Activated CD4-positive, alpha-beta T cell treated with anti-CD3 and anti-CD28 coated beads, Interleukin-2, amount 50 U/mL, for 4 hours (primary cell): ENCODE data around the gene RIPOR3.
"Not testable (repeated sequence)": the region's sequence is repeated elsewhere in the genome, so short reads cannot be mapped to it uniquely, and the experiment has no call there.

Experiments used
- DNase-seq, 2 experiments: peaks; one replicate each; pipeline ENCODE4 v3.0.0-alpha.2; 2020

Gene RIPOR3

DNA sequence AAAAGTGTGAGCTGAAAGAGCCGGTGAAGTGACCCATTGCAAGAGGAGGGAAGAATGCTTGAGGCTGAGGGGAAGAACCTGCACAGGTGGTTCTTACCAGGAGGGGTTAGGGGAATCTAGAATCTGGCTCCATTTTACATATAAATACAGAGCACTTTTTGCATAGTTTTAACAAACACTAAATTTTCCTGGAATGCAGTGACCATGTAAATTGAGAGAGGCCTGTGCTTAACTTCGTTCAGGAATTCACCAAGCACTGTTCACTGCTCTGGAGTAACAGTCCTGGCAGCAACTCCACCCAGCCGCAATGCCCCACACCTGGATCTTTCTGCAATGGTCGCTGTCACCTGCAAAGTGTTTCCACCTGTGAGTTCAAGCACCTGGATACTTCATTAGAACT is 13.2 kb upstream of the RIPOR3 start:
- no peak for DNase-seq

DNA sequence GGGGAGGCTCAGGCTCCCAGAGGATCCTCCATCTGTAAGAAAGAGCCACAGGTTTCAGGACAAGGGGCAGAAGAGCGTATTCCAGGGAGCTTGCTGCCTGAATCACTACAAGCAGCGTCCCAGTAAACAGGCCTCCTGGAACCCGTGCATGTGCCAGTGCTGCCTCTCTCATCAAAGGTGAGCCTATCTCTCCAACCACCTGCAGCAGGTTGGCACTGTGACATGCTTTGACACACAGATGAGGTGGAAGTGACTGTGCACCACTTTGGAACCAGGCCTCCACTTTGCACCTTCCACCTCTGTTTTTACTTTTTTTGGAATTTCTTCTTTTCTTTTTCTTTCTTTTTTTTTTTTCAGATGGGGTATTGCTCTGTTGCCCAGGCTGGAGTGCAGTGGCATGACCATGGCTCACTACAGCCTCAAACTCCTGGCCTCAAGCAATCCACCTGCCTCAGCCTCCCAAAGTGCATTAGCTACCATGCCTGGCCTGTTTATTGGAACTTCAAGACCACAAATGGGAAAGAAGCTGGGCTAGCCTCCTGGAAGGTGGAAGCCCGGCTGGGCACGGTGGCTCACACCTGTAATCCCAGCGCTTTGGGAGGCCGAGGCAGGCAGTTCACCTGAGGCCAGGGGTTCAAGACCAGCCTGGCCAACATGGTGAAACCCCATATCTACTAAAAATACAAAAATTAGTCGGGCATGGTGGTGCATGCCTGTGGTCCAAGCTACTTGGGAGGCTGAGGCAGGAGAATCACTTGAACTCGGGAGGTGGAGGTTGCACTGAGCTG is 12.5 kb upstream of the RIPOR3 start:
- DNase-seq = not testable (repeated sequence)

- no peak for DNase-seq
Observed at GRCh38 chr20:50701041-50701963, 10.0 kb upstream of the RIPOR3 start.

- DNase-seq = no peak
Observed at GRCh38 chr20:50699688-50700087, 8.3 kb upstream of the RIPOR3 start.

- not testable (repeated sequence) for DNase-seq
Observed at GRCh38 chr20:50698255-50698654, 6.9 kb upstream of the RIPOR3 start.

DNA sequence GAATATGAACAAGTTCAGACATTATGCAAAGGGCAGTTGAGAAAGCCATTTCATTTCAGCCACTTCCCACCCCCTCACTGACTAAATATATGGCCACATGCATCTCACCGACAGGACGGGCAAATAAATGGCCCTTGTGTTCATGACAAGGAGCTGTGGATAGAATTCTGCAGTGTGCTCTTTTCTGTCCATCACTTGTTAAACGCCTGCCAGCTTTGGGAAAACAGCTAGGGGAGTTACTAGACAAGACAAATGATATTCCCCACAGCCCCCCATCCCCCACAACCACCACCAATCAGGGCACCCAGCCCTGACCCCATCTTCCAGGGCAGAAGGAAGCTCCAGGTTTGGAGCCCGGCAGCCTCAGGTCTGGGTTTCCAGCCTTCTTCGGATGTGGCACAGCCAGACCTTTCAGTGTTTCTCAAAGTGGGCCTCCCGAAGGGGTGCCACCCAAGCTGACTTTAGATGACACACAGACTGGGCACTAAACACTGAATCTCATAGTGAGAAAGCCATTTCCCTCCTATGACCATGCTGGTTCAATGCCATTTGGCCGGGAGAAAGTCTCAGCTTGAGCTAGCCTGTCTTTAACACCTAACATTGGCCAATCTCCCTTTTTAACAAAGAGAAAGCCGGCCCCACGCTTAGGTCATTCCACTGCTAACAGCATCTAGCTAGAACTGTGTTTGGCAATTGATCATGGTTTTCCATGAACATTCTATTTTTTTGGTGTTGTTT is 4.0 kb upstream of the RIPOR3 start:
- no peak for DNase-seq

- no peak for DNase-seq
Observed at GRCh38 chr20:50694379-50695134, 3.2 kb upstream of the RIPOR3 start.

- DNase-seq = no peak
Observed at GRCh38 chr20:50693001-50693400, 1.7 kb upstream of the RIPOR3 start.

- no peak for DNase-seq
Observed at GRCh38 chr20:50692552-50692933, 1.2 kb upstream of the RIPOR3 start.

GRCh38 chr20:50691573-50692551 is 520 bp upstream of the RIPOR3 start:
- DNase-seq = no peak

- no peak for DNase-seq
Observed at GRCh38 chr20:50689864-50690649, 1.3 kb downstream of the RIPOR3 start.

DNA sequence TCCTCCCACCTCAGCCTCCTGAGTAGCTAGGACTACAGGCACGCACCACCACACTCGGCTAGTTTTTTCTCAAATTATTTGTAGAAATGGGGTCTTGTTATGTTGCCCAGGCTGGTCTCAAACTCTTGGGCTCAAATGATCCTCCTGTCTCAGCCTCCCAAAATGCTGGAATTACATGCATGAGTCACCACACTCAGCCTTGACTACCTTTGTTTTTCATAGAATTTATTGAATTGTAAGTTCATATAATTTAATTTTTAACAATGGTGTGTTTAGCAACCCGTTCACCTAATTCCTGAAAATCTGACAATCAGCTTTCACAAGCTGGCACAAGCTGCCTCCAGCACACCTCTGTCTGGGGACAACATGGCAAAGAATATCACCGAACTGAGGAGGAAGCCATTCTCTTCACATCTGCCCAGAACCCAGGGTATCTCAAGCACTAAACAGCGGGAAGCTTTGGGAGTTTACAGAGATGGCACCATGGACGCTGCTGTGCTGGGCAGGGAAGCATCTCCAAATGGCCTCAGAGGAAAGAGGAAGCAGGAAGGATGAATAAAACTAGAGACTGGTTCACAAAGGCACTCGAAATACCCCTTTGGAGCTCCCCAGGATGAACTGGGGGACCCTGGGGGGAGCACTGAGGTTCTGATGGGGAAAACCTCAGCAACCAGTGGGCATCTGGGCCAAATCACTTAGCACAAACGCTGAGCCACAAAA is 2.9 kb downstream of the RIPOR3 start:
- DNase-seq = no peak

GRCh38 chr20:50686821-50687220 is 4.5 kb downstream of the RIPOR3 start:
- DNase-seq = no peak

DNA sequence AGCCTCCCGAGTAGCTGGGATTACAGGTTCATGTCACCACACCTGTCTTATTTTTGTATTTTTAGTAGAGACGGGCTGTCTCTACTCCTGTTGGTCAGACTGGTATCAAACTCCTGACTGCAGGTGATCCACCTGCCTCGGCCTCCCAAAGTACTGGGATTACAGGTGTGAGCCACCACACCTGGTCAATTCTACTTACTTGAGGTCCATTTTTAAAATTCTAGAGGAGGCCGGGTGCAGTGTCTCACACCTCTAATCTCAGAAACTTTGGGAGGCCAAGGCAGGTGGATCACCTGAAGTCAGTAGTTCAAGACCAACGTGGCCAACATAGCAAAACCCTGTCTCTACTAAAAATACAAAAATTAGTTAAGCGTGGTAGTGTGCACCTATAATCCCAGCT is 7.8 kb downstream of the RIPOR3 start:
- no peak for DNase-seq

- DNase-seq = no peak
Observed at GRCh38 chr20:50682947-50683530, 8.3 kb downstream of the RIPOR3 start.

DNA sequence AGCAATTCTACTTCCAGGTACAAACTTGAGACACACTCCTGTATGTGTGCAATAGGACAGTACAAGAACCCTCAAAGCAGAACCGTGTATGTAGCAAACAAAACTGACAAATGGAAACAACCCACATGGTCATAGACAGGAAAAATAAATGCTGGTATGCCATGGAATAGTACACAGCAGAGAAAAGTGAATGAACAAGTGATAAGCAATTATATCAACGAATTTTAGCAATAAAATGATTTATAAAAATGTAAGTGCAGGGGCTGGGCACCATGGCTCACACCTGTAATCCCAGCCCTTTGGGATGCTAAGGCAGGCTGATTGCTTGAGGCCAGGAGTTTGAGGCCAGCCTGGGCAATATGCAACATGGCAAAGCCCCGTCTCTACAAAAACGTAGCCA is 9.3 kb downstream of the RIPOR3 start:
- DNase-seq = no peak

DNA sequence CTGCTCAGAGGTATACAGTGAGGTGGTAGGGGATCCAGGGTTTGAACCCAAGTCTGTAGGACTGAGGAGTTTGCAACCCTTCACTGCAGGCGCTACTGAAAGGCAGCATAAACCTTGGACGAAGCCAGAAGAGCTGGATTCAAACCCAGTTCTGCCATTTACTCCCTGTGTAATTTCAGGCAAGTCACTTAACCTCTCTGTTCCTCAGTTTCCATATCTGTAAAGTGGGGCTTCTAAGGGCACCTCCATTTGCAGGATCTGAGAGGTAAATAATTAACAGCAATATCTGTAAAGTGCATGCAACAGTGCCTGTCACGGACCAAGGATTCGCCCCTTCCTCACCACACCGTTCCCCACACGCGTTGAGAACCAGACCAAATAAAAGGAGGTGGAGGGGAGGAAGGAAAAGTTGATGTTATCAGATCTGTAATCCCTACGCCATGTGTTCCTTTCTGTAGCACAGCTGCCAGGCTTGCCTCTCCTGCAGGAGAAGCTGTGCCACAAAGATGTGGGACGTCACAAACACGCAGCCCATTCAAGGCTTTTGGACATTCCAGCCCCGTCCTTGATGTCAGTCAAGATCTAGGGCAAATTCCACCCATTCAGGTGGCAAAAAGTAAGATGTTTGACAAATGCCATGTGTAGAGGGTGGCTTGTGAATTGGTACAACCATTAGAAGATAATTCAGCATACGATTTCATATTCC is 9.8 kb downstream of the RIPOR3 start:
- DNase-seq = no peak

DNA sequence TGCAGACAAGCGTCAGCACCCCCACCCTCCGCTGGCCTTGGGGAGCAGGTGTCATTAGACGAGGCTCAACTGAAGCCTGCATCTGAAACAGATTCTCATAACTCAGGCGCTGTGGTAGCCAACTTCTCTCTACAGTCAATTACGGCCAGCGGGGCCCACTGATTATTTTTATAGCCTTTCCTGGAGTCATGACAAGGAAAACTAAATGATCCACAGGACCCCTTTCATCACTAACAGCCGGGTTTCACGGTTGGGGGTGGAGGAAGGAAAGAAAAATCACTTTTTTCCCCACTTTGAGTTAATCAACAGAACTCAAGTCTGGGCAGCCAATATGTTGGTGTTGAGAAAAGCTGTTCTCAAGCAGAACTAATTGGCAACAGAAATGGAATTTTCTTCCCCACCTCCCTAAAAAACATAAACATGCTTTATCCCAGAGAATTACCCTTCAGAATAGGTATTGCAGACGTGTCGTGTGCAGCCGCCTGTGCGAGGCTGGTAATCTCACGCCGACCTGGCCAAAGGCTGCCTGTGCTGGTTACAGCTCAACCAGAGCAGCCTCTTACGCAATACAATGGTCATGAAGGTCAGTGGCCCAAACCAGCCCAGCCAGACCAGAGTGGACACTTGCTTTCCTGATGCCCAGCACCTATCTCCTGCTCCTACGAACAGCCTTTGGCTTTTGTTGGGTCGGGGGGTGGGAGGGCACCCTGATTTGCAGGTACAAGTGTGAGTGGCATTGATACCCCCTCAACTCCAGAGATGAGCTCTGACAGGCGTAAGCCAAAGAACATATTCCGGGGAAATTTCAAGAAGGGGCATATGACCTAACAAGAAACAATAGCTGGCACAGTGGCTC is 11.0 kb downstream of the RIPOR3 start:
- no peak for DNase-seq
